Glomerular visceral epithelial cell (primary cell): Measurements from ENCODE around the gene FAM117A.
A peak's percentile ranks its signal among the peaks of the same experiment; 100 is the strongest.

Source experiments
- DNase-seq: peaks from one replicate; pipeline ENCODE4 v3.0.0-alpha.2; 2016; ENCODE audit errors: extremely low spot score

FAM117A gene

DNA sequence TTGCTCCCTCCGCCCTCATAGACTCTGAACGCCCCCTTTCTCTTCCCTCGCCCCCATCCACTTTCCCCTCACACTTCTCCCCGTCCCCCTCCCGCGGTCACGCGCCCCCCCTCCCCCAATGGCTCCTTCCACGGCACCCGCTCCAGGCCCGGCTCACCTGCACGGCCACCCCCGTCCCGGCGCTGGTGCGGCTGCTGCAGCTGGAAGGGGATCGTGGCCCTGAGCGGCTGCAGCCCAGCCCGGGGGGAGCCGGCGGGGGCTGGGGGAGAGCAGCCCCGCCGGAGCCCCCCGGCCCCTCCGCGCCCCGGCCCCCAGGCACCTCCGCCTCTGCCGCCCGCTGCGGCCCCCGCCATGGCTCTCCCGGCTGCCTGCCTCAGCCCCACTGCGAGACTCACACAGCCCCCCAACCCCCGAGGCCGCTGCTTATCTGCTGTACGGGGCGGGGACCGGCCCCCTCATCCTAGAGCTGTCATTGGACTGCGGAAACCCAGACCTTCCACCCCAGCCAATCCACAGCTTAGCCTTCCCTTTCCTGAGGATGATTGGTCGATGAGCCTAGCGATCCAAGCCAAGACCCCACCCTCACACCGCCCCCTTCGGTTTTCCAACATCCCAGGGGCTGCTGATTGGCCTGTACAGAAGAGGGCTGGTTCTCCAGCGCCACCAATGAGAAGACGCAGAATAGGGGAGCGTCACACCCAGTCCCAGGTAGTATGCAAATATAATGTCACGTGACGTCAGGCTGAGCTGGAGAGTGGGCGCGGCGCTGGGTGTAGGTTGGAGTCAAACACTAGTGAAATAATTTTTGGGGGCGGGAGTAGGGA, at the start of gene FAM117A:
Gene FAM117A, minus strand, starts transcription at position 397 of the 824 bp plus-strand sequence. Its CDS starts 44 bp downstream, at position 353.
- DNase-seq: peak; percentile 99

DNA sequence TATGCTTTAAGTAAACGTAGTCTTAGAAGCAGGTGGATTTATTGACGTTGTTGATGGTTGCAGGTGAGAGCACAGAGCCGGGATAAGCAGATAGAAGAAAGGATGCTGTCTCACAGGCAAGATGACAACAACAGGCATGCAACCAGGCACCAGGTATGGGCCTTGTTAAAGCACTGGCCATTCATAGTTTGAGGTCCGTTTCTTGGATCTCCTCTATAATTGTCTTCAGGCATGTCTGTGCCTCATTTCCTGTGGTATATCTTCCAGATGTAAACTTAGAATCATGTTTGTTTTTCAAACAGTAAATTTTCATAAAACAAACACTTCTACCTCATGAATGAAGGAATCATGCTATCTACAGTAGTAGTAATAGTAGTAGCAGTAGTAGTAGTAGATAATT, 45.1 kb upstream of the FAM117A start:
- no peak for DNase-seq

DNA sequence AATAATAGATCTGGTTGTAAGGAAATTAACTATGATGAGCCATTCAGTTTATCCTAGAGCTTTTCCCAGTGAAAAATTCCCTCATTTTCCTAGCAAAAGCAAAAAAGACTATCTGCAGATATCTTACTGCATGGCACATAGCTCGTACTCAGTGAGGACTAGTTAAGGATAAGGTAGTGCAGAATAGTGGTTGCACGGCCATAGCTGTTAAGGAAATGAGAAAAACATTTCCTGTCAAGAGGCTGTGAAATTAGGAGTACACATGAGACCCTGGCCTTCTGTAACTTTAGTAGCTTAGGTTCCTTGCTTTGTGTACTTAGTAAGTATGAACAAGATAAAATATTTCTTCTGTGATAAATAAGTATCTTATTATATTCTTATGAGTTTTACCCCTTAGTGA, 34.8 kb upstream of the FAM117A start:
- DNase-seq: no peak

- DNase-seq: no peak
Observed at GRCh38 chr17:49798182-49798581, 34.3 kb upstream of the FAM117A start.

DNA sequence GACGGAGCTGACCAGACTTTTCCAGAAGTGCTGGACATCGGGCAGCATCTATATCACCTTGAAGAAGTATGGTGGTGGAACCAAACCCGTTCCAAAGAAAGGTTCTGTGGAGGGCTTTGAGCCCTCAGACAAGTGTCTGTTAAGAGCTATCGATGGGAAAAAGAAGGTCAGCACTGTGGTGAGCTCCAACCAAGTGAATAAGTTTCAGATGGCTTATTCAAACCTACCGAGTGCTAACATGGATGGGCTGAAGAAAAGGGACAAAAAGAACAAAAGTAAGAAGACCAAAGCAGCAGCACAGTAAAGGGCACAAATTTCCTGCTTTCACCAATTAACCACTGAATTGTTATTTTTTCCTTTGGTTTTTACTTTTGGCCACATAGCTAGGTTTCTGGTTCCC, 31.4 kb upstream of the FAM117A start:
- no peak for DNase-seq

- no peak for DNase-seq
Observed at GRCh38 chr17:49793309-49793708, 29.4 kb upstream of the FAM117A start.

DNA sequence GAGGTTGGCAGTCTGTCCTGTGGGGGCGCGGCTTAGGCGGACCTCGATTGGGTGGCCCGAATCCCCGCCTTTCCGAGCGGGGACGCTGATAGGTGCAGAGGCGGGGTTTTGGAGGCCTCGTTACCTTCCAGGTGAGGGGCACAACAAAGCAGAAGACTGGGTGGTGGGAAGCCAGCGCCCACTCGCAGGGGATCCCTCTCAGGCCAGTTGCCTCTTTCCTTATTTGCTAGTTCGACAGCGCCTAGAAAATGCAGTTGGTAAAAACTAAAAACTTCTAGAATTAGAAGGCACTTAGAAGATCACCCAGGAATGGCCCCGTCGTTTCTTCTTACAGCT, 25.3 kb upstream of the FAM117A start:
- no peak for DNase-seq

GRCh38 chr17:49788478-49789242, 24.7 kb upstream of the FAM117A start, which contains the start of gene KAT7:
TSS of gene KAT7 (plus strand) at chr17:49788681. CDS start at chr17:49788835, 154 bp downstream.
- DNase-seq: peak; percentile 99

- no peak for DNase-seq
Observed at GRCh38 chr17:49787884-49788477, 24.1 kb upstream of the FAM117A start.

DNA sequence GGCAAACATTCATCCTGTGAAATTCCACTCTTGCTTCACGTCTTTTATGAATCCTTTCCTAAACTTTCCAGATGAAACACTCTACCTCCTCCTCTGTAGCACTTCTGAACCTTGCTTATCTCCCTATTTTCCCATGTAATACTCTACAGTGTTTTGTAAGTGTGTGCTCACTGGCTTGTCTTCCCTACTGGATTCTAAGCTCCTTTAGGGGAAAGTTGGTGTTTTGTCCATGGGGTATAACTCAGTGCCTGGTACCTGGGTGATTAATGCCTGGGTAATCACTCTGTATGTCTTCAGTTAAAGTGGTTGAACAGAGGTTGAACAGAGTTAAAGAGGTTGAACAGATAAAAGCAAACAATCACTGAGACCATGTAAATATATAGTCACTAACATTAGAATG, 20.7 kb upstream of the FAM117A start:
- DNase-seq: no peak

DNA sequence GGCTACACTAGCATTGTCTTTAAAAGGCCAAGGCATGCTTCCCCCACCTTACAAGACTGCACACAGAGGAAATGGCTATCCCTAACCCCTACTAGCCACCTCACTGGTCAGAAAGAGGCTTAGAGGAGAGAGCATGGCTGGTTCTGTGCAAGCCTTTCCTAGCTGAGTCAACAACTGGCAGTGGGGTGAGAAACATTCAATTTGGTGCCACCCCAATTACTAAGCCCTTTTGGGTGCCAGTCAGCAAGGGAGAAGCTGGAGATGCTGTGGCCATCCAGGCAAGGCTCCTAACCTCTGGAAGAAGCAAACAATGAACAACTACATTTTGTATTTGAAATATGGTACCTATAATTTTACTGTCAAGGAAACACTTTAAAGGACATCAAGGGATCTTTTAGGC, 19.9 kb upstream of the FAM117A start:
- DNase-seq: no peak

GRCh38 chr17:49783071-49783715, 19.3 kb upstream of the FAM117A start:
- no peak for DNase-seq

DNA sequence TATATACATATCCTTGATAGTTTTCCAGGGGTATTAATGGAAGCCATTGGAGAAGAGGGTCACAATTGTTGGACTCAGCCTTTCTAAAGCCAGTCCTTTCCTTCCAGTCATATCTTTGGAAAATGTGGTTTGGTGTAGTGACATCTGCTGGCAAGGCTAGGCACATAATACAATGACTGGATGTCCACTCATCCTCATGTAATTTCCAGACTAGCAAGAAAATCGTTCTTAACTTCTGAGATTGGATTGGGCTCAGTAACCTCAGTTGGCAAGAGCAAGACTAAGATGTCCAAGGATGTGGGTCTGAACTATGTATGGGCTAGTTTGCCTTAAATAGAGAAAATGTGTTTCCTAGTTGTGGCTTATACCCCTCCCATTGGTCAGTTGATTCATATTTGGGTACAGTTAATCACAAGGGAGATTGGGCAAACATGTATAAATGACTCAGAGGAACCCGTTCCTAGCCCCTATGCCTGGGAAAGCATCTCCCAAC, 15.9 kb upstream of the FAM117A start:
- peak; percentile 58 for DNase-seq

GRCh38 chr17:49779156-49779738, 15.3 kb upstream of the FAM117A start:
- DNase-seq: no peak

GRCh38 chr17:49777563-49777962, 13.6 kb upstream of the FAM117A start:
- no peak for DNase-seq

DNA sequence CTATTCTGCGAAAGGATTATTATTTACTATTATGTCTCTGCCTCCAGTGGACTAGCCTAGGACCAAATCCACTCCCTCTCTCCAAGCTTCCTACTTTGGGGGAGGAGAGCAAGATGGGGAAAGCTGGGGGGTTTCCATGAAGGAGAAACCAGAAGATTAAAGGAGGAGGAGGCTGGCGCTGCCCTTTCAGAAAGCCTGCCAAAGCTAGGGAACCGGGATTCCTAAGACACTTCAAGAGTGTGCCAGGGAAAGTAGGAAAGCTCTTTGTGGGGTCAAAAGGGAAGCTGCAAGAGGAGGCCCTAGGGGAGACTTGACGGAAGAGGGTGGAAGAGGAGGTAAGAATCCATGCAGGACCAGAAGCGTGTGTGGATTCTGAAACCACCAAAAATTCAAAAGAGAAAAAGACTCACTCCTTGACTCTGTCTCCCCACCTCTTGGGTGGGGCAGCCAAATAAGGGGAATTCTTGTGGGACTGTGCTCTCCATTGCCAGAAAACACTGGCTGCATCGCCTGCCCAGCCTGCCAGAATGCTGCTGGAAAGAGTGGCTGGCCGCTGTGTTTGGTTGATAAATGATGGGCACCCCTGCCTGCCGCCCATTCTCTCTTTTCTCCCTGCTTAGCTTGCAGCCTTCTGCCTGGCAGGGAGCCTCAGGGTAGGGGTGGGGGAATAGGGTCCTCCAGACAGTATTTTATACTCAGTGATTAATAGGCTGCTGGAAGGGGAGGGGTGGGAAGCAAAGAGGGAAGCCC, 12.8 kb upstream of the FAM117A start:
- no peak for DNase-seq

DNA sequence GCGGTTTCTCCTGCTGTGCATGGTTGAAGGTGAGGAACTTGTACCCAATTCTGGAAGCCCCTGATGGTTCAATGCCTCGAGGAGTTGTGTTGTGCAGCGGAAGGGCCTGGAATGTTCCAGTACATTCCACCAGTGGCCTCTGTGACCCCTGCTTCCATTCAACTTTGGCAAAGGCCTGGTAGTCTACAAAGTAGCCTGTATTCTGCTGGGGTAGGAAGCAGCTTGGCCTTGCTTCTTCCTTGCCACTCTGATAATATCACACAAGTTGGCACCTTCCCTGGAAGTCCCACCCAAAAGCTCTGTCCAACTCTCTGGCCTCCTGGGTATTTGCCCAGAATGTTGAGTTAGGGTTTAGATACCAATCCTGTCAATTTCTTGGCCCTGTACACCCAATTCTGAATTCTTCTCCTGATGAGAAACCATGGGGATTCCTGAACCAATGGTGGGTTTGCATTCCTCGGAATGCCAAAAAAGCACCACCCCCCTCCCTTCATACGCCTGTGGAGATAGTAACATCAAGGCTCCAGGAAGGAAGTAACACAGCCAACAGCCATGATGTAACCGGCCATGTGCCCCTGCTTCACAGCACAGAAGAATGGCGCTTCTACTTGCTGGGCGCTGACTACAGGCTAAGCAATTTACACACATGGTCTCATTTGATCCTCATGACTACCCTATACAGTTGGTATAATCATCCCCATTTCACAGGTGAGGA, 11.8 kb upstream of the FAM117A start:
- no peak for DNase-seq

- DNase-seq: no peak
Observed at GRCh38 chr17:49766918-49767530, 3.1 kb upstream of the FAM117A start.

- DNase-seq: no peak
Observed at GRCh38 chr17:49764559-49765180, 739 bp upstream of the FAM117A start.
